Lung (tissue), 12 donors: ENCODE results near the gene TROAP. TPM values are rescaled to one million over a fixed set of nuclear protein-coding genes. Genes with fewer than 3 reads are reported as not detected.

Source experiments
- ATAC-seq: fragments of 200-7000 bp; cut with Tn5 transposase; one replicate; pipeline ENCODE4 v1.9.1; 2020; ENCODE audit warnings: moderate number of reproducible peaks; ENCODE audit not compliant: insufficient read depth, low FRiP score
- DNase-seq, 3 donors: peaks; one replicate each; pipeline ENCODE4 v3.0.0-alpha.2; 2013 to 2017
- H3K27ac ChIP-seq, 2 donors: one replicate each; pipeline ENCODE4 v1.5.1; 2013; ENCODE audit warnings: mild to moderate bottlenecking in 2 of 2, moderate library complexity in 2 of 2, control low read depth in 1 of 2, inconsistent platforms in 1 of 2, low read depth in 1 of 2, low read length in 1 of 2
- H3K27me3 ChIP-seq, 3 donors: one replicate each; pipeline ENCODE4 v1.5.1; 2013; ENCODE audit warnings: low read length in 2 of 3; ENCODE audit not compliant: control insufficient read depth in 3 of 3, insufficient read depth in 3 of 3
- H3K36me3 ChIP-seq, 4 donors: one replicate each; pipeline ENCODE4 v1.5.1; 2013; ENCODE audit warnings: low read length in 4 of 4, mild to moderate bottlenecking in 1 of 4, moderate library complexity in 1 of 4; ENCODE audit not compliant: control insufficient read depth in 4 of 4, insufficient read depth in 4 of 4
- H3K4me1 ChIP-seq, 5 donors: one replicate each; pipeline ENCODE4 v1.5.1; 2013; ENCODE audit warnings: low read length in 5 of 5, mild to moderate bottlenecking in 2 of 5, moderate library complexity in 1 of 5; ENCODE audit not compliant: control insufficient read depth in 5 of 5, insufficient read depth in 5 of 5
- H3K4me3 ChIP-seq: one replicate; pipeline ENCODE4 v1.5.1; 2013; ENCODE audit warnings: mild to moderate bottlenecking, control low read depth, moderate library complexity
- H3K9ac ChIP-seq, 2 donors: one replicate each; pipeline ENCODE4 v1.5.1; 2013; ENCODE audit warnings: low read length in 2 of 2, control low read depth in 1 of 2; ENCODE audit not compliant: insufficient read depth in 1 of 2
- H3K9me3 ChIP-seq, 4 donors: one replicate each; pipeline ENCODE4 v1.5.1; 2013; ENCODE audit warnings: low read length in 3 of 4, mild to moderate bottlenecking in 1 of 4, moderate library complexity in 1 of 4; ENCODE audit not compliant: control insufficient read depth in 4 of 4, insufficient read depth in 3 of 4
- CTCF ChIP-seq: IDR thresholded peaks from 2 replicates; pipeline ENCODE4 v1.5.1; 2012; ENCODE audit warnings: mild to moderate bottlenecking; ENCODE audit errors: control extremely low read depth, extremely low read depth
- WGBS, 2 donors: extraction: QIAGEN DNeasy Blood & Tissue Kit; methylation state at CpG; one replicate each; pipeline ENCODE4 v1.1.7; 2013; 5-methylcytosine and 5-hydroxymethylcytosine counted together
- polyA plus RNA-seq, 2 donors: library from polyadenylated mRNA; stranded (reverse); fragments of 200-250 nt; gene quantifications; one replicate each; pipeline ENCODE4 v1.2.1, GENCODE V29; 2013
- total RNA-seq, 2 donors: library from RNA; depleted of rRNA in 1 of 2; stranded (reverse); fragments of >200 nt in 1 of 2; gene quantifications; one replicate each; pipeline ENCODE4 v1.2.1, GENCODE V29; 2014 to 2021
- donor health status: control.
- donor health status: control.
- donor health status: Bipolar disorder and iron deficiency.
- donor health status: healthy.
- donor health status: DM: yes; HTN: yes; CAD: no.

The TROAP gene
- total and polyA plus RNA-seq, 4 donors = 1.2 to 4.6 (median 3.2) TPM

- no peak for TF ChIP-seq CTCF
- WGBS, 2 donors = 75 to 81% methylated on average over 6 of the region's 6 CpGs
- Histone ChIP-seq H3K36me3 (no peaks in the 10 kb centered on the region), H3K4me1 (peaks cover 0 to 26% (median 6%) of the 10 kb centered on the region in 5 donors), H3K4me3 (no peak overlapping the region), H3K27ac (no peak overlapping the region), H3K27me3 (peaks cover 7 to 88% (median 70%) of the 10 kb centered on the region in 3 donors), H3K9ac (no peak overlapping the region), H3K9me3 (peaks cover 0 to 3% (median 0%) of the 10 kb centered on the region in 4 donors)
- ATAC-seq (no peak), DNase-seq (no peak)
Observed at GRCh38 chr12:49338830-49339463, 15.9 kb downstream of the TROAP start.

DNA sequence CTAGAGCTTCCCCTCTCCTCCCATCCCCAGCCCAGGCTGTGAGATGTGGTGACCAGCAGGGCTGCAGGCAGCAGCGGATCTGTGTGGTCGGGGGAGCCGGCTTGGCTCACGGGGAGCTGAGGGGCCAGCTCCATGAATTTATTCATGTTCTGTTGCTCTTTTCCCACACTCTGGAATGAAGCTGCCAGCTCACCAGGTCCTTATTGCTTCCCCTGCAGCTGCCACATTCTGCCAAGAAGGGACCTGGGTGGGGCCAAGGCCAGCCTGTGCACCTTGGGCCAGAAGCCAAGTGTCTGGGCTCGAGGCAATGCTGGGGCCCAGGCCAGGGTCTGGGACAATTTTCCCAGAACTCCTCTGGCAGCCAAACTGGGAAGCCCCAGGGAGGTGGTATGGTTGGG, 16.4 kb downstream of the TROAP start:
- ATAC-seq (no peak), DNase-seq (no peak)
- no peak for TF ChIP-seq CTCF
- Histone ChIP-seq H3K36me3 (no peaks in the 10 kb centered on the region), H3K9me3 (peaks cover 0 to 3% (median 0%) of the 10 kb centered on the region in 4 donors), H3K4me1 (peaks cover 0 to 26% (median 6%) of the 10 kb centered on the region in 5 donors), H3K27me3 (peaks cover 7 to 86% (median 70%) of the 10 kb centered on the region in 3 donors), H3K27ac (no peak overlapping the region), H3K9ac (no peak overlapping the region), H3K4me3 (no peak overlapping the region)
- WGBS, 2 donors = 46 to 51% methylated on average over 5 of the region's 5 CpGs

- no peak for ATAC-seq
- H3K27ac ChIP-seq = no peak overlapping the region
- no peaks in the 10 kb centered on the region for H3K36me3 ChIP-seq
- H3K27me3 ChIP-seq = peaks cover 2 to 82% (median 65%) of the 10 kb centered on the region in 3 donors
- H3K4me1 ChIP-seq = peaks cover 0 to 26% (median 6%) of the 10 kb centered on the region in 5 donors
- H3K4me3 ChIP-seq = no peak overlapping the region
- H3K9me3 ChIP-seq = peaks cover 0 to 3% (median 0%) of the 10 kb centered on the region in 4 donors
- DNase-seq = no peak
- TF ChIP-seq CTCF = no peak
- no peak overlapping the region for H3K9ac ChIP-seq
- 56 to 66% methylated on average over 6 of the region's 6 CpGs for WGBS, 2 donors
Observed at GRCh38 chr12:49340095-49340870, 17.2 kb downstream of the TROAP start.
